OCI-LY3 (cell line): ENCODE measurements around the gene RNF149.

ENCODE experiments used
- H2AFZ ChIP-seq: fragments of 200-600, 300-600 bp; shearing (Covaris generic); 2 replicates; pipeline ENCODE4 v1.6.0; 2014; ENCODE audit warnings: antibody characterized with exemption, low read depth, low read length
- H3K27ac ChIP-seq: fragments of 200-600, 300-600 bp; sonication (generic); 2 replicates; pipeline ENCODE4 v1.5.1; 2014; ENCODE audit warnings: mild to moderate bottlenecking, low read length, moderate library complexity, mixed read lengths
- H3K27me3 ChIP-seq: fragments of 200-600, 300-600 bp; sonication (generic); 2 replicates; pipeline ENCODE4 v1.6.1; 2014; ENCODE audit warnings: low read depth, low read length, mixed read lengths
- H3K36me3 ChIP-seq: fragments of 200-600, 300-600 bp; sonication (generic); replicated peaks from 2 replicates; pipeline ENCODE3; 2014; ENCODE audit warnings: low read depth, low read length, mixed read lengths
- H3K4me1 ChIP-seq: fragments of 300-600, 200-600 bp; sonication (generic); 2 replicates; pipeline ENCODE4 v1.6.1; 2014; ENCODE audit warnings: low read length, mixed read lengths
- H3K4me2 ChIP-seq: fragments of 200-600, 300-600 bp; sonication (generic); 2 replicates; pipeline ENCODE4 v1.6.1; 2014; ENCODE audit warnings: low read length, mixed read lengths
- H3K4me3 ChIP-seq: fragments of 300-600, 200-600 bp; sonication (generic); 2 replicates; pipeline ENCODE4 v1.5.1; 2014; ENCODE audit warnings: antibody characterized with exemption, mild to moderate bottlenecking, low read length, moderate library complexity
- H3K79me2 ChIP-seq: fragments of 300-600, 200-600 bp; shearing (Covaris generic); 2 replicates; pipeline ENCODE4 v1.6.1; 2014; ENCODE audit warnings: mild to moderate bottlenecking, low read length, mixed read lengths
- H3K9ac ChIP-seq: fragments of 300-600, 200-600 bp; shearing (Covaris generic); 2 replicates; pipeline ENCODE4 v1.6.0; 2014; ENCODE audit warnings: mild to moderate bottlenecking, low read length, moderate library complexity
- H3K9me3 ChIP-seq: fragments of 200-600, 300-600 bp; shearing (Covaris generic); 2 replicates; pipeline ENCODE4 v1.6.1; 2014; ENCODE audit warnings: low read length, mixed read lengths; ENCODE audit not compliant: insufficient read depth
- H4K20me1 ChIP-seq: fragments of 200-600, 300-600 bp; sonication (generic); 2 replicates; pipeline ENCODE4 v1.6.1; 2016; ENCODE audit warnings: low read length, mixed read lengths; ENCODE audit not compliant: insufficient read depth
- CTCF ChIP-seq: fragments of 200-600, 300-600 bp; sonication (generic); IDR thresholded peaks from 2 replicates; pipeline ENCODE4 v1.5.1; 2014; ENCODE audit warnings: antibody characterized with exemption, low read length, low read depth
- EZH2phosphoT487 ChIP-seq: fragments of 200-600 bp; shearing (Covaris generic); IDR thresholded peaks from 2 replicates; pipeline ENCODE4 v1.6.1; 2018; ENCODE audit warnings: antibody characterized with exemption, mixed run types, low read depth

The RNF149 gene

GRCh38 chr2:101300836-101301235 is 7.7 kb downstream of the RNF149 start:
- no peak overlapping the region for H3K4me2 ChIP-seq
- H3K27me3 ChIP-seq = 0 out of 2 replicates have a peak, but pooled peaks cover 3% of the 10 kb centered on the region
- no peak overlapping the region for H3K27ac ChIP-seq
- no peaks in the 10 kb centered on the region for H4K20me1 ChIP-seq
- H3K4me1 ChIP-seq = peaks cover 15% of the 10 kb centered on the region
- no peak overlapping the region for H3K9ac ChIP-seq
- no peak overlapping the region for H2AFZ ChIP-seq
- TF ChIP-seq EZH2phosphoT487 = no peak
- no peak for TF ChIP-seq CTCF
- no peaks in the 10 kb centered on the region for H3K9me3 ChIP-seq
- H3K79me2 ChIP-seq = no peaks in the 10 kb centered on the region
- H3K4me3 ChIP-seq = no peak overlapping the region
- no peaks in the 10 kb centered on the region for H3K36me3 ChIP-seq

DNA sequence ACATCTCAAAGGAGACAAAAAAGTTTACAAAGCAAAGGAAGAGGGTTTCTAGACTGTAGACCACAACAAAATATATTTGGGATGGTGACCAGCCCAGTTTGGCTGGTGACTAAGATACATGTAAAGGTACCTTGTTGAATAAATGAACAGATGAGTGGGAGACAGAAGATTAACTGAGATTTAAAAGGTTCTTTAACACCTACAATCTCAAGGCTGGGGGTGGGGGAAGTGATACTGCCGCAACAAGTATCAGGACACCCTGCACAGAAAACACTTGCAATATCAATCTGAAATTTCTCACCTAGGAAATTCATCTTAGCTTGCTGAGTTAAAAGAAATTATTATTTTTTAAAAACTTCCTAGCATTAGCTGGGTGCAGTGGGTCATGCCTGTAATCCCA is 8.3 kb downstream of the RNF149 start:
- H3K36me3 ChIP-seq = no peaks in the 10 kb centered on the region
- peaks cover 13% of the 10 kb centered on the region for H3K4me1 ChIP-seq
- H3K4me2 ChIP-seq = peak overlapping the region; percentile 29; the same call in 1 of the 2 replicates
- H2AFZ ChIP-seq = no peak overlapping the region
- no peak overlapping the region for H3K27ac ChIP-seq
- 0 out of 2 replicates have a peak, but pooled peaks cover under 1% of the 10 kb centered on the region for H3K27me3 ChIP-seq
- H3K9me3 ChIP-seq = no peaks in the 10 kb centered on the region
- H3K9ac ChIP-seq = no peak overlapping the region
- H4K20me1 ChIP-seq = no peaks in the 10 kb centered on the region
- no peaks in the 10 kb centered on the region for H3K79me2 ChIP-seq
- H3K4me3 ChIP-seq = no peak overlapping the region
- no peak for TF ChIP-seq CTCF
- TF ChIP-seq EZH2phosphoT487 = no peak

DNA sequence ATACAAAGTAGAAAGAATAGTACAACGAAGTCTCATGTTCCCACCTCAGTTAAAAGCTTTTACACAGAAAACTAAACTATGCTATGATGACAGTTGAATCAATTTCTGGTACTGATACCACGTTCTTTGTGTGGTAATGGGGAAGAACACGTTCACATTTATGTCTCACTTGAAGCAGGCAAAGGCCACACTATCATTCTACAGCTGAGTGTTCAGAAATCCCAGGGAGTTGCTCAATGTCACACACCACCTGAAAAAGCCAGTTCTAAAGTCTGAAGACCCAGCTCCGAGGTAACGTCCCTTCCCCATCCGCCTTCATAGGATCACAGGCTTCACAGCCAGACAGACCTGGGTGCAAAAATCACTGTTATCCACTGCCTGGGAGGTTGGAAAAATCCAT is 8.9 kb downstream of the RNF149 start:
- peaks cover 13% of the 10 kb centered on the region for H3K4me1 ChIP-seq
- no peaks in the 10 kb centered on the region for H3K9me3 ChIP-seq
- no peaks in the 10 kb centered on the region for H4K20me1 ChIP-seq
- no peaks in the 10 kb centered on the region for H3K27me3 ChIP-seq
- H2AFZ ChIP-seq = 0 out of 2 replicates have a peak overlapping the region, but pooled peaks have one; percentile 18
- TF ChIP-seq EZH2phosphoT487 (no peak), CTCF (no peak)
- no peak overlapping the region for H3K27ac ChIP-seq
- H3K4me3 ChIP-seq = no peak overlapping the region
- H3K9ac ChIP-seq = no peak overlapping the region
- no peaks in the 10 kb centered on the region for H3K36me3 ChIP-seq
- H3K79me2 ChIP-seq = no peaks in the 10 kb centered on the region
- 0 out of 2 replicates have a peak overlapping the region, but pooled peaks have one; percentile 29 for H3K4me2 ChIP-seq

DNA sequence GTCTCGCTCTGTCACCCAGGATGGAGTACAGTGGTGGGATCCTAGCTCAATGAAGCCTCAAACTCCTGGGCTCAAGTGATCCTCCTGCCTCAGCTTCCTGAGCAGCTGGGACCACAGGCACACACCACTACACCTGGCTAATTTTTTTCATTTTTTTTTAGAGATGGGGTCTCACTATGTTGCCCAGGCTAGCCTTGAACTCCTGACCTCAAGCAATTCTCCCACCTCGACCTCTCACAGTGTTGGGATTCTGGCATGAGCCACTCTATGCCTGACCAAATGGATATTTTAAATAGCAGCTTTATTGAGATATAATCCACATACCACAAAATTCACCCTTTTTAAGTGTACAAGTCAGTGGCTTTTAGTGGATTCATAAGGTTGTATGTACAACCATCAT is 11.1 kb downstream of the RNF149 start:
- Histone ChIP-seq H3K27ac (no peak overlapping the region), H3K4me2 (no peak overlapping the region), H4K20me1 (no peaks in the 10 kb centered on the region), H3K4me1 (peaks cover 13% of the 10 kb centered on the region), H3K9ac (no peak overlapping the region), H3K27me3 (no peaks in the 10 kb centered on the region), H3K9me3 (no peaks in the 10 kb centered on the region), H2AFZ (no peak overlapping the region), H3K79me2 (no peaks in the 10 kb centered on the region), H3K4me3 (no peak overlapping the region), H3K36me3 (no peaks in the 10 kb centered on the region)
- TF ChIP-seq CTCF (no peak), EZH2phosphoT487 (no peak)
